Measurements from ENCODE around the gene EXOC2.
"Not testable (repeated sequence)": the region's sequence is repeated elsewhere in the genome, so short reads cannot be mapped to it uniquely, and the experiment has no call there.

Gene EXOC2

GRCh38 chr6:677919-678318 is 15.0 kb downstream of the EXOC2 start:
- DNase-seq = no peak

GRCh38 chr6:674956-675355 is 18.0 kb downstream of the EXOC2 start:
- DNase-seq = no peak

GRCh38 chr6:674406-674805 is 18.5 kb downstream of the EXOC2 start:
- DNase-seq = no peak

- no peak for DNase-seq
These were observed 25.5 kb downstream of the EXOC2 start for GRCh38 chr6:667253-667927.

GRCh38 chr6:665403-666267 is 27.3 kb downstream of the EXOC2 start:
- no peak for DNase-seq

- not testable (repeated sequence) for DNase-seq
These were observed 29.2 kb downstream of the EXOC2 start for GRCh38 chr6:663788-664187.

GRCh38 chr6:659716-660581 is 33.0 kb downstream of the EXOC2 start:
- no peak for DNase-seq

GRCh38 chr6:658244-658643 is 34.7 kb downstream of the EXOC2 start:
- DNase-seq = no peak

GRCh38 chr6:657743-658142 is 35.2 kb downstream of the EXOC2 start:
- no peak for DNase-seq

GRCh38 chr6:656460-657252 is 36.3 kb downstream of the EXOC2 start, which contains the start of gene HUS1B:
Gene HUS1B (minus strand): TSS chr6:657100. CDS start chr6:656944, 156 bp downstream.
- DNase-seq = no peak

GRCh38 chr6:654136-654535 is 38.8 kb downstream of the EXOC2 start:
- no peak for DNase-seq

- DNase-seq = no peak
These were observed 40.1 kb downstream of the EXOC2 start for GRCh38 chr6:652865-653264.

GRCh38 chr6:650098-650497 is 42.8 kb downstream of the EXOC2 start:
- no peak for DNase-seq

- DNase-seq = no peak
These were observed 50.1 kb downstream of the EXOC2 start for GRCh38 chr6:642805-643204.

- DNase-seq = no peak
These were observed 51.5 kb downstream of the EXOC2 start for GRCh38 chr6:641225-641985.

- no peak for DNase-seq
These were observed 56.5 kb downstream of the EXOC2 start for GRCh38 chr6:636488-636887.

GRCh38 chr6:635233-635632 is 57.7 kb downstream of the EXOC2 start:
- no peak for DNase-seq

GRCh38 chr6:633611-634010 is 59.3 kb downstream of the EXOC2 start:
- DNase-seq = no peak

GRCh38 chr6:628766-629165 is 64.2 kb downstream of the EXOC2 start:
- DNase-seq = no peak

- DNase-seq = no peak
These were observed 66.7 kb downstream of the EXOC2 start for GRCh38 chr6:626236-626635.

- no peak for DNase-seq
These were observed 68.0 kb downstream of the EXOC2 start for GRCh38 chr6:624979-625378.

GRCh38 chr6:622462-622861 is 70.5 kb downstream of the EXOC2 start:
- no peak for DNase-seq

Measured in right forelimb (tissue), 1 donor.